KMS-11 (cell line): ENCODE results near the gene NPIPB2.
"Not testable (repeated sequence)": the region's sequence is repeated elsewhere in the genome, so short reads cannot be mapped to it uniquely, and the experiment has no call there.

ENCODE experiments used
- H2AFZ ChIP-seq: fragments of 200-600 bp; sonication (generic); 2 replicates; pipeline ENCODE4 v1.6.1; 2016; ENCODE audit warnings: antibody characterized with exemption, mixed run types, low read depth
- H3K27ac ChIP-seq: fragments of 200-600 bp; sonication (generic); 2 replicates; pipeline ENCODE4 v1.6.1; 2016; ENCODE audit warnings: mild to moderate bottlenecking, mixed run types
- H3K27me3 ChIP-seq: fragments of 200-600 bp; sonication (generic); 2 replicates; pipeline ENCODE4 v1.6.1; 2017; ENCODE audit warnings: mild to moderate bottlenecking, low read depth, mixed run types, moderate library complexity; ENCODE audit not compliant: insufficient read depth
- H3K36me3 ChIP-seq: fragments of 200-600 bp; sonication (generic); 2 replicates; pipeline ENCODE4 v1.6.1; 2017; ENCODE audit warnings: mild to moderate bottlenecking, mixed run types; ENCODE audit not compliant: insufficient read depth
- H3K4me1 ChIP-seq: fragments of 200-600 bp; sonication (generic); 2 replicates; pipeline ENCODE4 v1.6.1; 2016; ENCODE audit warnings: mild to moderate bottlenecking, low read depth, mixed run types; ENCODE audit not compliant: poor library complexity, severe bottlenecking
- H3K4me2 ChIP-seq: fragments of 200-600 bp; sonication (generic); 2 replicates; pipeline ENCODE4 v1.7.0; 2016; ENCODE audit warnings: mild to moderate bottlenecking, mixed run types
- H3K4me3 ChIP-seq: fragments of 200-600 bp; sonication (generic); IDR thresholded peaks from 2 replicates; pipeline ENCODE4 v1.6.1; 2017; ENCODE audit warnings: low read depth, low read length, mixed read lengths; ENCODE audit not compliant: insufficient read depth
- H3K79me2 ChIP-seq: fragments of 200-600 bp; sonication (generic); 2 replicates; pipeline ENCODE4 v1.6.1; 2016; ENCODE audit warnings: low read depth, mixed run types; ENCODE audit not compliant: insufficient read depth
- H3K9ac ChIP-seq: fragments of 200-600 bp; sonication (generic); 2 replicates; pipeline ENCODE4 v1.6.1; 2016; ENCODE audit warnings: mild to moderate bottlenecking, mixed run types
- H4K20me1 ChIP-seq: fragments of 200-600 bp; sonication (generic); 2 replicates; pipeline ENCODE4 v1.6.1; 2016; ENCODE audit warnings: mild to moderate bottlenecking, mixed run types; ENCODE audit not compliant: insufficient read depth
- TF ChIP-seq, protein P1 (sequence below): fragments of 200-600 bp; sonication (generic); conservative IDR thresholded peaks from 2 replicates; pipeline ENCODE4 v1.6.1; 2017; ENCODE audit warnings: low read depth, mild to moderate bottlenecking, antibody characterized with exemption, low read length, moderate library complexity, mixed read lengths

NPIPB2 gene

DNA sequence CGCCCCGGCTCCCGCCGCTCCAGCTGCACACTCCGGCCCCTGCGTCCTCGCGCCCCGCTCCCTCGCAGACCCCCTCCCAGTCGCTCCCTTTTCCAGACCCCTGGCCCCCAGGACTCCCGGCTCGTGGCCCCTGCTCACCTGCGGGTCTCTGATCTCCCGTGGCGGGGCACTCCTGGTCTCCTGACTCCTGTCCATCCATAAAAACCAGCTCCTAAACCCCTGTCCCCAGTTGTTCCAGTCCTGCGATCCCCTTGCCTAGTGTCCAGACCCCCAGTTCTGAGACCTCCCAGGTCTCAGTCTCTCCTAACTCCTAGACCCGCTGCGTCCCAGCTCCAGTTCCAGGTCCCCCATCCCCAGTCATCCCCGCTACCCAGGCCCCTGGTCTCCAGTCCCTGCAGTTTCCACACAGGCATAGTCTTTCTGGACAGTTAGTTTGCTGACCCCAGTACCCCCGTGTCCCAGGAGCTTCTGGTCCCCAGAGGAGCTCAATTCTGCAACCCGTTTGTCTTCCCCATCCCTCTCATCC is 35.1 kb upstream of the NPIPB2 start:
- Histone ChIP-seq H3K36me3 (peaks cover 9% of the 10 kb centered on the region; the same call in 1 of the 2 replicates), H3K79me2 (peaks cover 81% of the 10 kb centered on the region; the same call in 1 of the 2 replicates), H3K4me3 (no peak overlapping the region), H2AFZ (peak overlapping the region; percentile 35; the same call in 1 of the 2 replicates), H3K9ac (peak overlapping the region; percentile 71; the same call in 1 of the 2 replicates), H3K4me1 (peaks cover 62% of the 10 kb centered on the region), H4K20me1 (no peaks in the 10 kb centered on the region), H3K4me2 (peak overlapping the region; percentile 76), H3K27me3 (no peaks in the 10 kb centered on the region), H3K27ac (no peak overlapping the region)
- TF ChIP-seq, protein P1, sequence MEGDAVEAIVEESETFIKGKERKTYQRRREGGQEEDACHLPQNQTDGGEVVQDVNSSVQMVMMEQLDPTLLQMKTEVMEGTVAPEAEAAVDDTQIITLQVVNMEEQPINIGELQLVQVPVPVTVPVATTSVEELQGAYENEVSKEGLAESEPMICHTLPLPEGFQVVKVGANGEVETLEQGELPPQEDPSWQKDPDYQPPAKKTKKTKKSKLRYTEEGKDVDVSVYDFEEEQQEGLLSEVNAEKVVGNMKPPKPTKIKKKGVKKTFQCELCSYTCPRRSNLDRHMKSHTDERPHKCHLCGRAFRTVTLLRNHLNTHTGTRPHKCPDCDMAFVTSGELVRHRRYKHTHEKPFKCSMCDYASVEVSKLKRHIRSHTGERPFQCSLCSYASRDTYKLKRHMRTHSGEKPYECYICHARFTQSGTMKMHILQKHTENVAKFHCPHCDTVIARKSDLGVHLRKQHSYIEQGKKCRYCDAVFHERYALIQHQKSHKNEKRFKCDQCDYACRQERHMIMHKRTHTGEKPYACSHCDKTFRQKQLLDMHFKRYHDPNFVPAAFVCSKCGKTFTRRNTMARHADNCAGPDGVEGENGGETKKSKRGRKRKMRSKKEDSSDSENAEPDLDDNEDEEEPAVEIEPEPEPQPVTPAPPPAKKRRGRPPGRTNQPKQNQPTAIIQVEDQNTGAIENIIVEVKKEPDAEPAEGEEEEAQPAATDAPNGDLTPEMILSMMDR: no peak

DNA sequence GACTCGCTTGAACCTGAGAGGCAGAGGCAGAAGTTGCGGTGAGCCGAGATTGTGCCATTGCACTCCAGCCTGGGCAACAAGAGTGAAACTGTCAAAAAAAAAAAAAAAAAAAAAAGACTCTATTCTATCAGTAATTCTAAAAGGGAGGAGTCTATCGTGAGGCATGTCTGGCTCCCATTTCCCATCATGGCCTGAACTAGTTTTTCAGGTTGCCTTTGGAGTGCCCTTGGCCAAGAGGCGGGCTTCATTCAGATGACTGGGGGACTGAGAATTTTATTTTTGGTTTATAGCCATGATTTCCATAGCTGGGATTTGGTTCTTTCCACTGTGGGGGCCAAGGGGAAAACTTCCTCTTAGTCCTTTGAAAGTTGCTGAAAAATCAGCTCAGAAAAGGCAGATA is 31.2 kb upstream of the NPIPB2 start:
- Histone ChIP-seq H3K27ac (peak overlapping the region; percentile 28; the same call in 1 of the 2 replicates), H3K9ac (no peak overlapping the region), H3K4me2 (no peak overlapping the region; the same call in 1 of the 2 replicates), H2AFZ (no peak overlapping the region), H3K27me3 (no peaks in the 10 kb centered on the region), H3K4me1 (peaks cover 67% of the 10 kb centered on the region), H3K4me3 (no peak overlapping the region), H3K79me2 (peaks cover 81% of the 10 kb centered on the region), H3K36me3 (peaks cover 22% of the 10 kb centered on the region; the same call in 1 of the 2 replicates), H4K20me1 (no peaks in the 10 kb centered on the region)
- TF ChIP-seq, protein P1: no peak

DNA sequence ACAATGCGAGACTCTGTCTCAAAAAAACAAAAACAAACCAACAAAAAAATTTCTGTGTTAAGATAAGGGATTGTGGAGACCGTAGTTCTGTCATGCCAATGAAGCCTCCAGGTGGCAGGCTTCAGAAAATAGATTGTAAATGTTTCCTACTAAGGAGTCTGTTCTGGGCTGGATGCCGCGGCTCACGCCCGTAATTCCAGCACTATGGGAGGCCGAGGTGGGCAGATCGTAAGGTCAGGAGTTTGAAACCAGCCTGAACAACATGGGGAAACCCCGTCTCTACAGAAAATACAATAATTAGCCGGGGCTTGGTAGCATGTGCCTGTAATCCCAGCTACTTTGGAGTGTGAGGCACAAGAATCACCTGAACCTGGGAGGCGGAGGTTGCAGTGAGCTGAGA is 30.3 kb upstream of the NPIPB2 start:
- no peaks in the 10 kb centered on the region for H4K20me1 ChIP-seq
- H3K27me3 ChIP-seq: no peaks in the 10 kb centered on the region
- H3K4me3 ChIP-seq: no peak overlapping the region
- H3K4me1 ChIP-seq: peaks cover 57% of the 10 kb centered on the region
- peak overlapping the region; percentile 11; the same call in 1 of the 2 replicates for H3K27ac ChIP-seq
- no peak overlapping the region for H3K4me2 ChIP-seq
- TF ChIP-seq, protein P1: no peak
- peaks cover 27% of the 10 kb centered on the region; the same call in 1 of the 2 replicates for H3K36me3 ChIP-seq
- H3K9ac ChIP-seq: no peak overlapping the region
- peaks cover 81% of the 10 kb centered on the region for H3K79me2 ChIP-seq
- no peak overlapping the region for H2AFZ ChIP-seq

DNA sequence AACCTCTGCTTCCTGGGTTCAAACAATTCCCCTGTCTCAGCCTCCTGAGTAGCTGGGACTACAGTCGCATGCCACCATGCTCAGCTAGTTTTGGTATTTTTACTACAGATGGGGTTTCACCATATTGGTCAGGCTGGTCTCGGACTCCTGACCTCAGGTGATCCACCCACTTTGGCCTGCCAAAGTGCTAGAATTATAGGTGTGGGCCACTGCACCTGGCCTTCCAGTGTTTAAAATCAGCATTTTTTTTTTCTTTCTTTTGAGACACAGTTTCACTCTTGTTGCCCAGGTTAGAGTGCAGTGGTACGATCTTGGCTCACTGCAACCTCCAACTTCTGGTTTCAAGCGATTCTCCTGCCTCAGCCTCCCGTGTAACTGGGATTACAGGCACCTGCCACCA is 28.4 kb upstream of the NPIPB2 start:
- H2AFZ ChIP-seq, H4K20me1 ChIP-seq, H3K27me3 ChIP-seq, H3K4me3 ChIP-seq: not testable (repeated sequence)
- Histone ChIP-seq H3K79me2 (peaks cover 89% of the 10 kb centered on the region), H3K36me3 (peaks cover 30% of the 10 kb centered on the region; the same call in 1 of the 2 replicates), H3K27ac (peak overlapping the region; percentile 95), H3K9ac (peak overlapping the region; percentile 91; the same call in 1 of the 2 replicates), H3K4me1 (peaks cover 46% of the 10 kb centered on the region), H3K4me2 (peak overlapping the region; percentile 89)

DNA sequence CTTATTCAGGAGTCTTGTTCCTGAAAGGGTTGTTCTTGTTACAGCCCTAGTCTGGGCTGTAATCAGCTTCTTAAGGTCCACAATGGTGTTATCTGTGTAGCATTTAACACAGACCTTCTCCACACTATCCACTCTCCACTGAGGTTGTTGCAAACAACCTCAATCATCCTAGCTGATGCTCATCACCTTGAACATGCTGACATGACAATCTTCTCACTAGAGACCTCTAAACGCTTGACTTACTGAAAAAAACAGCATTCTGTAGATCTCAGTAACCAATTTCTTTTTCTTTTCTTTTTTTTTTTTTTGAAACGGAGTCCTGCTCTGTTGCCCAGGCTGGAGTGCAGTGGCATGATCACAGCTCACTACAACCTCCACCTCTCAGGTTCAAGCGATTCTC is 26.7 kb upstream of the NPIPB2 start:
- peaks cover 26% of the 10 kb centered on the region; the same call in 1 of the 2 replicates for H3K36me3 ChIP-seq
- peak overlapping the region; percentile 89 for H3K4me2 ChIP-seq
- H3K27ac ChIP-seq: peak overlapping the region; percentile 95
- H2AFZ ChIP-seq: no peak overlapping the region
- peaks cover 50% of the 10 kb centered on the region for H3K4me1 ChIP-seq
- no peak overlapping the region for H3K4me3 ChIP-seq
- H3K9ac ChIP-seq: peak overlapping the region; percentile 91
- TF ChIP-seq, protein P1: no peak
- H4K20me1 ChIP-seq: no peaks in the 10 kb centered on the region
- peaks cover 82% of the 10 kb centered on the region for H3K79me2 ChIP-seq
- no peaks in the 10 kb centered on the region for H3K27me3 ChIP-seq
